NT2/D1 (cell line): ENCODE measurements around the gene CROT.

ENCODE experiments used
- YY1 ChIP-seq: IDR thresholded peaks from 2 replicates; pipeline ENCODE4 v1.6.1; 2011; ENCODE audit not compliant: insufficient read length, insufficient read depth
- ZNF274 ChIP-seq: IDR thresholded peaks from 2 replicates; pipeline ENCODE4 v1.6.1; 2011; ENCODE audit warnings: mild to moderate bottlenecking, low read depth, low read length

DNA sequence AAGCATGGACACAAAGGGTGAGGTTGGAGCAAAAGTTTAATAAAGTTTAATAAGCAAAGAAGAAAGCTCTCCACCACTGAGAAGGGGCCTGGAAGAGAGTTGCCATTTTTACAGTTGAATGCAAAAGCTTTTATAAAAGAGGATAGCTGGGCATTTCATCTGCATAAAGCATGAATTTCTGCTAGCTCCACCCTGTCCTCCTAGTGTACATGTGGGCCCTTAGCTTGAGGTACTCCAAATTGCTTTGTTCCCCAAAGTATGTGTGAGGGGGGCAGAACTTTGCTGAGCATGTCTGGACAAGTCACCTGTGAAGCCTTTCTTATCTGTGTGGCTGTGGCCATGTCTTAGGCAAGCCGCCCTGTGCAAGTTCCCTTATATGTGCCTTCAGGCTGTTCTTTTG lies 22.6 kb upstream of the CROT start:
- no peak for TF ChIP-seq ZNF274
- no peak for TF ChIP-seq YY1
